ENCODE measurements around the gene NRAS.

- no peak for TF ChIP-seq POLR2A (IDR thresholded peaks at IDR 0.05)
- TF ChIP-seq CTCF (IDR thresholded peaks at IDR 0.05): no peak
These were observed 40.5 kb downstream of the NRAS start for GRCh38 chr1:114676115-114676514.
